ENCODE results near the gene ANO7. TPM values are rescaled to one million over a fixed set of nuclear protein-coding genes. Genes with fewer than 3 reads are reported as not detected.

ANO7 gene
- total and polyA plus RNA-seq, 2 donors (not counting 1 experiment from before 2014, with no cell fraction given), result 0.64 to 1.8 TPM

DNA sequence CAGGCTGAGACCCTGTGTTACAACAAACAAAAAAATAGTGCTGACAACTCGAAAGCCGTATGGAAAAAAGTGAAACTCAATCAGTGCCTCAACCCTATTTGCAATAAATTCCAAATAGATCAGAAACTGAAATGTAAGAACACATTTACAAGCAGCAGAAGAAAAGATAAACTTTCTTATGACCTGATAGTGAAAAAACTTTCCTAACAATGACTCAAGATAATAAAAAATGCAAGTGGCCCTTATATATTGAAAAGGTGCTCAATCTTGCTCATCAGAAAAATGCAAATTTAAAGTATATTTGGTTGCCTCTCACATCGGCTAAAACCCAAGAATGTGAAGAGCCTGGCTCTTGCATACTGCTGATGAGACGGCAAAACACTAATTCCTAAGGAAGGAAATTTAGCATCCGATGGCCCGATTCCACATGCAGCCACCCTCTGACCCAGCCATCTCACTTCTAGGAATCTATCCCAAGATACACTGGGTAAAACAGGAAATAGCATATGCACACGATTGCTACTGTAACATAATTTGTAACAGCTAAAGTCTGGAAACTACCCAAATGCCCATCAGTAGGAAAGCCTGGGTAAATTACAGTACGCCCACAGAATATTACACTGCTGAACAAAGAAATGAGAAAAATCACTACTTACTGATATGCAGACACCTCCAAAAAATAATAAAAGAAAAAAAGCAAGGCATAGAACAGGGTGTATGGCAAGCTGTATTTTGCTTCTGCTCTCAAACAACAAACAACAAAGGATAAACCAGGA, 70.2 kb downstream of the ANO7 start:
- H3K4me1 Mint-ChIP-seq, result no peaks in the 10 kb centered on the region
- H4K20me1 ChIP-seq (ENCODE audit: control insufficient read depth, insufficient read depth, low read length, poor library complexity, severe bottlenecking), result peaks cover 8% of the 10 kb centered on the region
- H3K9me3 Mint-ChIP-seq (ENCODE audit: insufficient read depth), result no peaks in the 10 kb centered on the region
- no peak for ATAC-seq (ENCODE audit: low read depth)
- no peak for DNase-seq
- TF ChIP-seq, protein P1, sequence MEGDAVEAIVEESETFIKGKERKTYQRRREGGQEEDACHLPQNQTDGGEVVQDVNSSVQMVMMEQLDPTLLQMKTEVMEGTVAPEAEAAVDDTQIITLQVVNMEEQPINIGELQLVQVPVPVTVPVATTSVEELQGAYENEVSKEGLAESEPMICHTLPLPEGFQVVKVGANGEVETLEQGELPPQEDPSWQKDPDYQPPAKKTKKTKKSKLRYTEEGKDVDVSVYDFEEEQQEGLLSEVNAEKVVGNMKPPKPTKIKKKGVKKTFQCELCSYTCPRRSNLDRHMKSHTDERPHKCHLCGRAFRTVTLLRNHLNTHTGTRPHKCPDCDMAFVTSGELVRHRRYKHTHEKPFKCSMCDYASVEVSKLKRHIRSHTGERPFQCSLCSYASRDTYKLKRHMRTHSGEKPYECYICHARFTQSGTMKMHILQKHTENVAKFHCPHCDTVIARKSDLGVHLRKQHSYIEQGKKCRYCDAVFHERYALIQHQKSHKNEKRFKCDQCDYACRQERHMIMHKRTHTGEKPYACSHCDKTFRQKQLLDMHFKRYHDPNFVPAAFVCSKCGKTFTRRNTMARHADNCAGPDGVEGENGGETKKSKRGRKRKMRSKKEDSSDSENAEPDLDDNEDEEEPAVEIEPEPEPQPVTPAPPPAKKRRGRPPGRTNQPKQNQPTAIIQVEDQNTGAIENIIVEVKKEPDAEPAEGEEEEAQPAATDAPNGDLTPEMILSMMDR (IDR thresholded peaks at IDR 0.05), result no peak
- no peak for TF ChIP-seq EZH2 (IDR thresholded peaks at IDR 0.05; ENCODE audit: borderline replicate concordance, insufficient read depth, low read depth, low read length, poor library complexity, severe bottlenecking)
- H3K4me3 ChIP-seq (ENCODE audit: control extremely low read depth in 1 of 5, extremely low read depth in 1 of 5, insufficient read depth in 1 of 5, low read depth in 2 of 5, low read length in 4 of 5), result no peak overlapping the region
- no peak overlapping the region for H3K4me3 Mint-ChIP-seq
- peaks cover 8% of the 10 kb centered on the region for H3K79me2 ChIP-seq (ENCODE audit: control insufficient read depth, insufficient read depth, low read length)
- ChIA-PET CTCF (interaction anchor here (0.6 to 1.5 kb wide), 4 partner anchors 44 to 135 kb away, joined by 3 to 4 read pairs (median 3); no protein-coding TSS in a partner anchor), POLR2A (no interaction called here)
- intact Hi-C loops (cut with micrococcal nuclease), result no loop called here
- 83% methylated on average over 5 of the region's 8 CpGs for WGBS (ENCODE audit: insufficient coverage)
- no peak overlapping the region for H3K27ac ChIP-seq (ENCODE audit: low read length in 2 of 2)
- H3K27me3 Mint-ChIP-seq, result no peaks in the 10 kb centered on the region
- H3K4me1 ChIP-seq (ENCODE audit: control insufficient read depth in 2 of 2, insufficient read depth in 2 of 2, low read length in 2 of 2), result no peaks in the 10 kb centered on the region
- no peaks in the 10 kb centered on the region for H3K9me3 ChIP-seq (ENCODE audit: control extremely low read depth in 1 of 3, control insufficient read depth in 2 of 3, insufficient read depth in 1 of 3, low read length in 2 of 3)
- peaks cover 18 to 70% of the 10 kb centered on the region in 2 experiments for H3K36me3 ChIP-seq (replicated peaks in 1 of 2; ENCODE audit: control extremely low read depth in 1 of 2, control insufficient read depth in 1 of 2, extremely low read depth in 1 of 2, insufficient read depth in 2 of 2, low read length in 1 of 2)
- no peaks in the 10 kb centered on the region for H3K27me3 ChIP-seq (replicated peaks in 1 of 4; ENCODE audit: control extremely low read depth in 1 of 4, control insufficient read depth in 3 of 4, insufficient read depth in 4 of 4, low read length in 3 of 4)
- H3K9ac ChIP-seq (ENCODE audit: low read length), result no peak overlapping the region
- no peak overlapping the region for H3K27ac Mint-ChIP-seq
- no peak overlapping the region for H2AFZ ChIP-seq (ENCODE audit: insufficient read depth, low read depth, low read length, poor library complexity, severe bottlenecking)
- H3K4me2 ChIP-seq (replicated peaks; ENCODE audit: low read depth, low read length, poor library complexity, severe bottlenecking), result no peak overlapping the region

DNA sequence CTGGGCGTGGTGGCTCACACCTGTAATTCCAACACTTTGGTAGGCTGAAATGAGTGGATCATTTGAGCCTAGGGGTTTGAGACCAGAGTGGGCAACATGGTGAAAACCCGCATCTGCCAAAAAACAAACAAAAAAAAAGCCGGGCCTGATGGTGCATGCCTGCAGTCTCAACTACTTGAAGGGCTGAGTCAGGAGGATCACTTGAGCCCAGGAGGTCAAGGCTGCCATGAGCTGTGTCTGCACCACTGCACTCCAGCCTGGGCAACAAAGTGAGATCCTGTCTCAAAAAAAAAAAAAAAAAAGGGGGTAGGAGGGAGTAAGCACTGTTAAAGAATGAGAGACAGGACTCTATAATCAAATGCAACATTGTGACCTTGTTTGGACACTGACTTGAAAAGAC, 72.4 kb downstream of the ANO7 start:
- Mint-ChIP-seq H3K4me1 (no peaks in the 10 kb centered on the region), H3K27ac (no peak overlapping the region), H3K27me3 (no peaks in the 10 kb centered on the region), H3K4me3 (no peak overlapping the region), H3K9me3 (ENCODE audit: insufficient read depth) (no peaks in the 10 kb centered on the region)
- Histone ChIP-seq H3K27ac (ENCODE audit: low read length in 2 of 2) (no peak overlapping the region), H3K4me3 (ENCODE audit: control extremely low read depth in 1 of 5, extremely low read depth in 1 of 5, insufficient read depth in 1 of 5, low read depth in 2 of 5, low read length in 4 of 5) (no peak overlapping the region), H3K9ac (ENCODE audit: low read length) (no peak overlapping the region), H3K9me3 (ENCODE audit: control extremely low read depth in 1 of 3, control insufficient read depth in 2 of 3, insufficient read depth in 1 of 3, low read length in 2 of 3) (no peaks in the 10 kb centered on the region), H2AFZ (ENCODE audit: insufficient read depth, low read depth, low read length, poor library complexity, severe bottlenecking) (no peak overlapping the region), H3K36me3 (replicated peaks in 1 of 2; ENCODE audit: control extremely low read depth in 1 of 2, control insufficient read depth in 1 of 2, extremely low read depth in 1 of 2, insufficient read depth in 2 of 2, low read length in 1 of 2) (peaks cover 18 to 64% of the 10 kb centered on the region in 2 experiments), H4K20me1 (ENCODE audit: control insufficient read depth, insufficient read depth, low read length, poor library complexity, severe bottlenecking) (peaks cover 12% of the 10 kb centered on the region), H3K27me3 (replicated peaks in 1 of 4; ENCODE audit: control extremely low read depth in 1 of 4, control insufficient read depth in 3 of 4, insufficient read depth in 4 of 4, low read length in 3 of 4) (no peaks in the 10 kb centered on the region), H3K4me2 (replicated peaks; ENCODE audit: low read depth, low read length, poor library complexity, severe bottlenecking) (no peak overlapping the region), H3K4me1 (ENCODE audit: control insufficient read depth in 2 of 2, insufficient read depth in 2 of 2, low read length in 2 of 2) (no peaks in the 10 kb centered on the region), H3K79me2 (ENCODE audit: control insufficient read depth, insufficient read depth, low read length) (peaks cover 4% of the 10 kb centered on the region)
- TF ChIP-seq EZH2 (IDR thresholded peaks at IDR 0.05; ENCODE audit: borderline replicate concordance, insufficient read depth, low read depth, low read length, poor library complexity, severe bottlenecking), result no peak
- ChIA-PET POLR2A (no interaction called here), CTCF (interaction anchor here (0.5 kb wide), 2 partner anchors 31 to 53 kb away, joined by 3 read pairs; no protein-coding TSS in a partner anchor)
- no peak for DNase-seq
- 100% methylated on average over 3 of the region's 3 CpGs for WGBS (ENCODE audit: insufficient coverage)
- intact Hi-C loops (cut with micrococcal nuclease), result no loop called here
- ATAC-seq (ENCODE audit: low read depth), result no peak

All from B cell (primary cell).